Sigmoid colon (tissue), 7 donors: Measurements from ENCODE around the gene CHPF. TPM values are rescaled to one million over a fixed set of nuclear protein-coding genes. Genes with fewer than 3 reads are reported as not detected.

ENCODE experiments used
- DNase-seq: peaks from one replicate; pipeline ENCODE4 v3.0.0-alpha.2; 2019
- H3K27ac ChIP-seq, 4 donors: fragments of 200-600 bp; sonication (generic); one replicate each; pipeline ENCODE4 v1.5.1; 2016 to 2019; ENCODE audit warnings: mild to moderate bottlenecking in 1 of 4
- H3K27me3 ChIP-seq, 3 donors: fragments of 200-600 bp; sonication (generic); one replicate each; pipeline ENCODE4 v1.5.1; 2019; ENCODE audit warnings: mild to moderate bottlenecking in 1 of 3
- H3K36me3 ChIP-seq, 4 donors: fragments of 200-600 bp; sonication (generic); one replicate each; pipeline ENCODE4 v1.5.1; 2016 to 2019
- H3K4me1 ChIP-seq, 4 donors: fragments of 200-600 bp; sonication (generic); one replicate each; pipeline ENCODE4 v1.5.1; 2017 to 2019
- H3K4me3 ChIP-seq, 4 donors: fragments of 200-600 bp; sonication (generic); one replicate each; pipeline ENCODE4 v1.5.1; 2017 to 2019; ENCODE audit warnings: mild to moderate bottlenecking in 2 of 4, moderate library complexity in 1 of 4
- H3K9me3 ChIP-seq, 4 donors: fragments of 200-600 bp in 3 of 4; sonication (generic) in 3 of 4; one replicate each; pipeline versions ENCODE4 v1.5.1 to v1.6.1; 2013 to 2019
- CTCF ChIP-seq, 4 experiments: fragments of 450-650 bp in 3 of 4; fragments of 200-600 bp in 1 of 4; IDR thresholded peaks; one replicate each; pipeline ENCODE4 v1.5.1; 2016 to 2019; ENCODE audit warnings: antibody characterized with exemption in 4 of 4, mild to moderate bottlenecking in 3 of 4, moderate library complexity in 2 of 4
- EP300 ChIP-seq, 4 donors: sonication (generic); formaldehyde crosslinking; IDR thresholded peaks; one replicate each; pipeline ENCODE4 v1.6.1; 2017; ENCODE audit warnings: antibody characterized with exemption in 4 of 4
- POLR2A ChIP-seq, 2 donors: fragments of 450-650 bp; IDR thresholded peaks; one replicate each; pipeline ENCODE4 v1.6.1; 2016; ENCODE audit warnings: antibody characterized with exemption in 2 of 2, mild to moderate bottlenecking in 2 of 2, moderate library complexity in 2 of 2
- POLR2AphosphoS5 ChIP-seq, 4 donors: sonication (generic); formaldehyde crosslinking; IDR thresholded peaks; one replicate each; pipeline ENCODE4 v1.6.1; 2017; ENCODE audit warnings: antibody characterized with exemption in 4 of 4
- whole genome bisulfite sequencing, 2 donors: extraction: QIAGEN DNeasy Blood & Tissue Kit; methylation state at CpG; one replicate each; pipeline ENCODE4 v1.1.7; 2013; 5-methylcytosine and 5-hydroxymethylcytosine counted together
- intact Hi-C: fragments of 100-400 bp; cut with DNase I; formaldehyde crosslinking; loops from one replicate; pipeline ENCODE4 v1.15.1; 2023
- polyA plus RNA-seq, 3 donors: library from polyadenylated mRNA; stranded (reverse); fragments of 200-250 nt; gene quantifications; one replicate each; pipeline ENCODE4 v1.2.3, GENCODE V29; 2013
- total RNA-seq, 4 donors: library from RNA; depleted of rRNA; stranded (reverse); fragments of >200 nt; gene quantifications; one replicate each; pipeline ENCODE4 v1.1.0, GENCODE V29; 2016
- donor health status: healthy with polysubstance abuse.
- donor health status: Bipolar disorder and iron deficiency.
- donor health status: healthy.

Gene CHPF
- total and polyA plus RNA-seq, 7 donors = 5.5 to 39.1 (median 21.3) TPM

GRCh38 chr2:219562049-219563020, 18.7 kb upstream of the CHPF start:
- 85% methylated on average over 35 of the region's 35 CpGs for WGBS, 2 donors
- no peak for DNase-seq
- intact Hi-C loops = no loop called here
- Histone ChIP-seq H3K4me3 (no peak overlapping the region), H3K27ac (no peak overlapping the region), H3K9me3 (no peaks in the 10 kb centered on the region), H3K36me3 (peaks cover 0 to 47% (median 4%) of the 10 kb centered on the region in 4 donors), H3K4me1 (peaks cover 0 to 5% (median 0%) of the 10 kb centered on the region in 4 donors), H3K27me3 (no peaks in the 10 kb centered on the region)
- no peak for TF ChIP-seq EP300 (IDR thresholded peaks at IDR 0.05)
- no peak for TF ChIP-seq POLR2A (IDR thresholded peaks at IDR 0.05)
- TF ChIP-seq POLR2AphosphoS5 (IDR thresholded peaks at IDR 0.05) = no peak
- no peak for TF ChIP-seq CTCF (IDR thresholded peaks at IDR 0.05)

GRCh38 chr2:219561179-219562048, 17.8 kb upstream of the CHPF start:
- Histone ChIP-seq H3K27ac (no peak overlapping the region), H3K4me1 (peaks cover 0 to 5% (median 0%) of the 10 kb centered on the region in 4 donors), H3K9me3 (no peaks in the 10 kb centered on the region), H3K36me3 (peaks cover 0 to 49% (median 4%) of the 10 kb centered on the region in 4 donors), H3K27me3 (no peaks in the 10 kb centered on the region), H3K4me3 (no peak overlapping the region)
- intact Hi-C loops = no loop called here
- WGBS, 2 donors = 85 to 88% methylated on average over 24 of the region's 24 CpGs
- TF ChIP-seq POLR2AphosphoS5 (IDR thresholded peaks at IDR 0.05) (no peak), EP300 (IDR thresholded peaks at IDR 0.05) (no peak), CTCF (IDR thresholded peaks at IDR 0.05) (no peak), POLR2A (IDR thresholded peaks at IDR 0.05) (no peak)
- no peak for DNase-seq

- H3K4me3 ChIP-seq = no peak overlapping the region
- intact Hi-C loops = no loop called here
- WGBS, 2 donors = 86 to 89% methylated on average over 3 of the region's 3 CpGs
- H3K27ac ChIP-seq = no peak overlapping the region
- no peak for DNase-seq
- H3K27me3 ChIP-seq = no peaks in the 10 kb centered on the region
- H3K9me3 ChIP-seq = no peaks in the 10 kb centered on the region
- peaks cover 0 to 5% (median 0%) of the 10 kb centered on the region in 4 donors for H3K4me1 ChIP-seq
- TF ChIP-seq EP300 (IDR thresholded peaks at IDR 0.05) = no peak
- no peak for TF ChIP-seq CTCF (IDR thresholded peaks at IDR 0.05)
- no peak for TF ChIP-seq POLR2A (IDR thresholded peaks at IDR 0.05)
- no peak for TF ChIP-seq POLR2AphosphoS5 (IDR thresholded peaks at IDR 0.05)
- H3K36me3 ChIP-seq = peaks cover 0 to 55% (median 4%) of the 10 kb centered on the region in 4 donors
These were observed 17.2 kb upstream of the CHPF start for GRCh38 chr2:219560893-219561178.

GRCh38 chr2:219560037-219560892, 16.7 kb upstream of the CHPF start:
- WGBS, 2 donors = 35 to 37% methylated on average over 8 of the region's 8 CpGs
- peak in 2 of 4 experiments; percentile 25 to 82 for TF ChIP-seq CTCF (IDR thresholded peaks at IDR 0.05)
- no peak for TF ChIP-seq POLR2AphosphoS5 (IDR thresholded peaks at IDR 0.05)
- no peak for TF ChIP-seq EP300 (IDR thresholded peaks at IDR 0.05)
- TF ChIP-seq POLR2A (IDR thresholded peaks at IDR 0.05) = no peak
- peaks cover 0 to 5% (median 0%) of the 10 kb centered on the region in 4 donors for H3K4me1 ChIP-seq
- H3K27me3 ChIP-seq = no peaks in the 10 kb centered on the region
- intact Hi-C loops = no loop called here
- H3K9me3 ChIP-seq = no peaks in the 10 kb centered on the region
- H3K36me3 ChIP-seq = peaks cover 0 to 59% (median 4%) of the 10 kb centered on the region in 4 donors
- DNase-seq = no peak
- no peak overlapping the region for H3K27ac ChIP-seq
- H3K4me3 ChIP-seq = no peak overlapping the region
